GM12864 (cell line): ENCODE measurements around the gene BAD.

ENCODE experiments used
- DNase-seq: peaks from one replicate; pipeline ENCODE4 v3.0.0-alpha.2; 2011; ENCODE audit warnings: low read depth
- H3K4me3 ChIP-seq: 2 replicates; pipeline ENCODE4 v1.5.1; 2011; ENCODE audit warnings: mild to moderate bottlenecking, low read depth, low read length, control low read depth
- CTCF ChIP-seq: IDR thresholded peaks from 2 replicates; pipeline ENCODE4 v1.5.1; 2011; ENCODE audit warnings: low read depth, mild to moderate bottlenecking, moderate library complexity, low read length, control low read depth, inconsistent platforms; ENCODE audit errors: missing control alignments

The BAD gene

GRCh38 chr11:64278576-64279190, 5.8 kb downstream of the BAD start:
- no peak for TF ChIP-seq CTCF

GRCh38 chr11:64276653-64277431, 7.6 kb downstream of the BAD start:
- no peak for DNase-seq
- H3K4me3 ChIP-seq = no peak overlapping the region
- no peak for TF ChIP-seq CTCF

More at GRCh38 chr11:64278576-64279190, 5.8 kb downstream of the BAD start:
- no peak overlapping the region for H3K4me3 ChIP-seq
- DNase-seq = no peak

- no peak for TF ChIP-seq CTCF
- no peak overlapping the region for H3K4me3 ChIP-seq
- no peak for DNase-seq
Observed at GRCh38 chr11:64275841-64276240, 8.6 kb downstream of the BAD start.

- no peak for TF ChIP-seq CTCF
- no peak overlapping the region for H3K4me3 ChIP-seq
- no peak for DNase-seq
Observed at GRCh38 chr11:64275031-64275800, 9.2 kb downstream of the BAD start.

GRCh38 chr11:64269540-64270220, 14.8 kb downstream of the BAD start:
- H3K4me3 ChIP-seq = peak overlapping the region; percentile 87
- peak; percentile 99 for DNase-seq
- TF ChIP-seq CTCF = no peak

- DNase-seq = no peak
- peak overlapping the region; percentile 87 for H3K4me3 ChIP-seq
- TF ChIP-seq CTCF = peak; percentile 7
Observed at GRCh38 chr11:64268893-64269539, 15.4 kb downstream of the BAD start.
